Endodermal cell (in vitro differentiated cells): Measurements from ENCODE around the gene SPOCK1. TPM values are rescaled to one million over a fixed set of nuclear protein-coding genes. Genes with fewer than 3 reads are reported as not detected.

Experiments
- DNase-seq: peaks from one replicate; pipeline ENCODE4 v3.0.0-alpha.2; 2017
- H3K27ac ChIP-seq: 2 replicates; pipeline ENCODE4 v1.5.1; 2013; ENCODE audit warnings: mild to moderate bottlenecking, low read depth, low read length, moderate library complexity
- H3K27me3 ChIP-seq: 2 replicates; pipeline ENCODE4 v1.6.1; 2013; ENCODE audit warnings: mild to moderate bottlenecking, low read length, moderate library complexity; ENCODE audit not compliant: insufficient read depth, control insufficient read depth, poor library complexity, severe bottlenecking
- H3K36me3 ChIP-seq: 2 replicates; pipeline ENCODE4 v1.7.0; 2013; ENCODE audit warnings: mild to moderate bottlenecking, low read length, moderate library complexity; ENCODE audit not compliant: control insufficient read depth, insufficient read depth
- H3K4me1 ChIP-seq: one replicate; pipeline ENCODE4 v1.7.0; 2013; ENCODE audit warnings: low read length; ENCODE audit not compliant: control insufficient read depth, insufficient read depth
- H3K4me3 ChIP-seq: 2 replicates; pipeline ENCODE4 v1.5.1; 2013; ENCODE audit warnings: mild to moderate bottlenecking, low read length, moderate library complexity
- H3K9ac ChIP-seq: 2 replicates; pipeline ENCODE4 v1.6.1; 2013; ENCODE audit warnings: mild to moderate bottlenecking, low read length, moderate library complexity; ENCODE audit not compliant: poor library complexity, severe bottlenecking; ENCODE audit errors: extremely low read depth
- H3K9me3 ChIP-seq: 2 replicates; pipeline ENCODE4 v1.6.1; 2013; ENCODE audit warnings: mild to moderate bottlenecking, low read length, moderate library complexity; ENCODE audit not compliant: control insufficient read depth
- H3K27ac Mint-ChIP-seq: 2 replicates; pipeline ENCODE4 v1.8.0; 2020; ENCODE audit warnings: mixed read lengths
- H3K27me3 Mint-ChIP-seq: 2 replicates; pipeline ENCODE4 v1.8.0; 2021; ENCODE audit warnings: mild to moderate bottlenecking, mixed read lengths; ENCODE audit not compliant: insufficient read depth
- H3K36me3 Mint-ChIP-seq: 2 replicates; pipeline ENCODE4 v1.8.0; 2020; ENCODE audit warnings: low read depth, mixed read lengths
- H3K4me1 Mint-ChIP-seq: 2 replicates; pipeline ENCODE4 v1.8.0; 2020; ENCODE audit warnings: mixed read lengths
- H3K4me3 Mint-ChIP-seq: 2 replicates; pipeline ENCODE4 v1.8.0; 2020; ENCODE audit warnings: mild to moderate bottlenecking, moderate library complexity, mixed read lengths
- H3K9me3 Mint-ChIP-seq: 2 replicates; pipeline ENCODE4 v1.8.0; 2020; ENCODE audit warnings: mild to moderate bottlenecking, mixed read lengths
- CTCF ChIP-seq: fragments of 200-600 bp; sonication (generic); conservative IDR thresholded peaks from 2 replicates; pipeline ENCODE4 v1.5.0; 2021; ENCODE audit warnings: antibody characterized with exemption, mild to moderate bottlenecking
- WGBS, 2 experiments: methylation state at CpG; one replicate each; pipeline versions ENCODE4 v1.1.5 to v1.1.7; 2013; ENCODE audit warnings: missing lambda C conversion rate in 2 of 2, mixed read lengths in 1 of 2; ENCODE audit not compliant: insufficient coverage in 1 of 2, insufficient read length in 1 of 2; 5-methylcytosine and 5-hydroxymethylcytosine counted together
- total RNA-seq, 2 donors: library from RNA; stranded (reverse); fragmentation: NEBNext Ultra II Directional in 1 of 2; extraction: Animal tissue kit (Norgen Biotek cat#: 25700) in 1 of 2; gene quantifications; 2 replicates in 1 of 2; 3 replicates in 1 of 2; pipeline ENCODE4 v1.2.1, GENCODE V29; 2021

The SPOCK1 gene
- total RNA-seq, 2 donors from 2014 or later, result 25.8 to 39.8 TPM

GRCh38 chr5:137308311-137308710, 190.8 kb downstream of the SPOCK1 start:
- Histone ChIP-seq H3K36me3 (no peaks in the 10 kb centered on the region), H3K4me1 (peaks cover 14% of the 10 kb centered on the region), H3K9me3 (no peaks in the 10 kb centered on the region), H3K27me3 (no peaks in the 10 kb centered on the region), H3K4me3 (no peak overlapping the region), H3K9ac (no peak overlapping the region), H3K27ac (no peak overlapping the region)
- H3K4me3 Mint-ChIP-seq, result no peak overlapping the region
- DNase-seq, result no peak
- H3K27me3 Mint-ChIP-seq, result no peaks in the 10 kb centered on the region
- 93 to 100% methylated on average over 2 to 3 of the region's 3 CpGs for WGBS, 2 experiments
- peaks cover 15% of the 10 kb centered on the region for H3K4me1 Mint-ChIP-seq
- no peak for TF ChIP-seq CTCF
- H3K36me3 Mint-ChIP-seq, result no peaks in the 10 kb centered on the region
- no peaks in the 10 kb centered on the region for H3K9me3 Mint-ChIP-seq
- H3K27ac Mint-ChIP-seq, result no peak overlapping the region

GRCh38 chr5:137306903-137307302, 192.2 kb downstream of the SPOCK1 start:
- no peak for DNase-seq
- no peaks in the 10 kb centered on the region for H3K36me3 Mint-ChIP-seq
- no peak overlapping the region for H3K27ac Mint-ChIP-seq
- no peak overlapping the region for H3K4me3 Mint-ChIP-seq
- Histone ChIP-seq H3K4me3 (no peak overlapping the region), H3K36me3 (no peaks in the 10 kb centered on the region), H3K27me3 (no peaks in the 10 kb centered on the region), H3K27ac (no peak overlapping the region), H3K9me3 (no peaks in the 10 kb centered on the region), H3K4me1 (peaks cover 14% of the 10 kb centered on the region), H3K9ac (no peak overlapping the region)
- 90 to 100% methylated on average over 1 to 3 of the region's 3 CpGs for WGBS, 2 experiments
- TF ChIP-seq CTCF, result no peak
- no peaks in the 10 kb centered on the region for H3K9me3 Mint-ChIP-seq
- H3K4me1 Mint-ChIP-seq, result peaks cover 15% of the 10 kb centered on the region
- no peaks in the 10 kb centered on the region for H3K27me3 Mint-ChIP-seq

GRCh38 chr5:137305971-137306602, 193.0 kb downstream of the SPOCK1 start:
- TF ChIP-seq CTCF, result no peak
- WGBS, 2 experiments, result 92 to 95% methylated on average over 6 to 8 of the region's 8 CpGs
- Mint-ChIP-seq H3K36me3 (no peaks in the 10 kb centered on the region), H3K27me3 (no peaks in the 10 kb centered on the region), H3K4me1 (peaks cover 15% of the 10 kb centered on the region), H3K9me3 (no peaks in the 10 kb centered on the region), H3K4me3 (no peak overlapping the region), H3K27ac (no peak overlapping the region)
- H3K27me3 ChIP-seq, result no peaks in the 10 kb centered on the region
- H3K9me3 ChIP-seq, result no peaks in the 10 kb centered on the region
- H3K36me3 ChIP-seq, result no peaks in the 10 kb centered on the region
- no peak overlapping the region for H3K4me3 ChIP-seq
- peaks cover 13% of the 10 kb centered on the region for H3K4me1 ChIP-seq
- DNase-seq, result no peak
- H3K27ac ChIP-seq, result no peak overlapping the region
- H3K9ac ChIP-seq, result no peak overlapping the region
